ENCODE data around the gene PTPRH. TPM values are rescaled to one million over a fixed set of nuclear protein-coding genes. Genes with fewer than 3 reads are reported as not detected.

The PTPRH gene, protein sequence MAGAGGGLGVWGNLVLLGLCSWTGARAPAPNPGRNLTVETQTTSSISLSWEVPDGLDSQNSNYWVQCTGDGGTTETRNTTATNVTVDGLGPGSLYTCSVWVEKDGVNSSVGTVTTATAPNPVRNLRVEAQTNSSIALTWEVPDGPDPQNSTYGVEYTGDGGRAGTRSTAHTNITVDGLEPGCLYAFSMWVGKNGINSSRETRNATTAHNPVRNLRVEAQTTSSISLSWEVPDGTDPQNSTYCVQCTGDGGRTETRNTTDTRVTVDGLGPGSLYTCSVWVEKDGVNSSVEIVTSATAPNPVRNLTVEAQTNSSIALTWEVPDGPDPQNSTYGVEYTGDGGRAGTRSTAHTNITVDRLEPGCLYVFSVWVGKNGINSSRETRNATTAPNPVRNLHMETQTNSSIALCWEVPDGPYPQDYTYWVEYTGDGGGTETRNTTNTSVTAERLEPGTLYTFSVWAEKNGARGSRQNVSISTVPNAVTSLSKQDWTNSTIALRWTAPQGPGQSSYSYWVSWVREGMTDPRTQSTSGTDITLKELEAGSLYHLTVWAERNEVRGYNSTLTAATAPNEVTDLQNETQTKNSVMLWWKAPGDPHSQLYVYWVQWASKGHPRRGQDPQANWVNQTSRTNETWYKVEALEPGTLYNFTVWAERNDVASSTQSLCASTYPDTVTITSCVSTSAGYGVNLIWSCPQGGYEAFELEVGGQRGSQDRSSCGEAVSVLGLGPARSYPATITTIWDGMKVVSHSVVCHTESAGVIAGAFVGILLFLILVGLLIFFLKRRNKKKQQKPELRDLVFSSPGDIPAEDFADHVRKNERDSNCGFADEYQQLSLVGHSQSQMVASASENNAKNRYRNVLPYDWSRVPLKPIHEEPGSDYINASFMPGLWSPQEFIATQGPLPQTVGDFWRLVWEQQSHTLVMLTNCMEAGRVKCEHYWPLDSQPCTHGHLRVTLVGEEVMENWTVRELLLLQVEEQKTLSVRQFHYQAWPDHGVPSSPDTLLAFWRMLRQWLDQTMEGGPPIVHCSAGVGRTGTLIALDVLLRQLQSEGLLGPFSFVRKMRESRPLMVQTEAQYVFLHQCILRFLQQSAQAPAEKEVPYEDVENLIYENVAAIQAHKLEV
- total RNA-seq, result 0.41 TPM

DNA sequence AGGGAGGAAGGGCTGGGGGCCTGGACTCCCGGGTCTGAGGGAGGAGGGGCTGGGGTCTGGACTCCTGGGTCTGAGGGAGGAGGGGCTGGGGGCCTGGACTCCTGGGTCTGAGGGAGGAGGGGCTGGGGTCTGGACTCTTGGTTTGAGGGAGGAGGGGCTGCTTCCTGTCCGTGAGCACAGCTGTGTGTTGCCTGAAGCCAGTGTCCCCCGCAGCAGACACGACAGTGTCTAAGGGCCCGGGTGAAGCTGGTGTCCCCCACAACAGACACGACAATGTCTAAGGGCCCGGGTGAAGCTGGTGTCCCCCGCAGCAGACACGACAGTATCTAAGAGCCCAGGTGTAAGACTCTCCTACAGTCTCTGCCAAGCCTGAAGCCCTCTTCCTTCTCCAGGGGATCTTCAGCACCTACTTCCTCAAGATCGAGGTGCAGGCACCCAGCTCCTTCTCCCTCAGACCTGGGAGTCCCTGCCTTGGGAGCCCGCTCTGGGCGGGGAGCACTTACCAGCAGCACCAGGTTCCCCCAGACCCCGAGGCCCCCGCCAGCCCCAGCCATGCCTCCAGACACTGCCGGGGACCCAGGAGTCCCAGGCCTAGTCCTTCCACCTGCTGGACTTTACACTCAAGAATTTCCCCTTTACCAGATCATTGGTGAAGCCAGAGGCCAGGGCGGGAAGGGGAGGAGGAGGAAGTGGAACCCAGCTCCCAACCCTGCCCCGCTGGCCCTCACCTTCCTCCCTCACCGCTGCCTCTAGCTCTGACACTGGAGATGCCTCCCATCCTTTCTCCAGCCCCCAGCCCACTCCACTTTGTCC lies at the start of gene PTPRH:
Gene PTPRH, minus strand, starts transcription at position 622 of the 813 bp plus-strand sequence. Its CDS starts 68 bp downstream, at position 554.
- DNase-seq (ENCODE audit: low spot score in 2 of 2) (no peak), FAIRE-seq (no peak)

DNA sequence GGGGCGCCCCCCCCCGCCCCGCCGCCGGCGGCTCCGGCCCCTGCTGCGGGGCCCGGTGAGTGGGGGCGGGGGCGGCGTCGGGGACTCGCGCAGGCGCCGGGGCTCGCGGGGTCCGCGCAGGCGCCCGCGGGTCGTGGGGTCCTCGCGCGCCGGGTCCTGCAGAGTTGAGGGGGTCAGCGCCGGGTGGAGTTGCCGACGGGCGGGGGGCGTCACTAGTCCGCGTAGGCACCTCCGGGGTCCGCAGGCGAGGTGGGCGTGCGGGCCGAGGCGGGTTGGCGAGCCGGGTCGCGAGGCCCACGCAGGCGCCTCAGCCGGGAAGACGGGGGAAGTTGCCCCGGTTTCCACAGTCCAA lies 49.2 kb upstream of the PTPRH start:
- FAIRE-seq, result no peak

DNA sequence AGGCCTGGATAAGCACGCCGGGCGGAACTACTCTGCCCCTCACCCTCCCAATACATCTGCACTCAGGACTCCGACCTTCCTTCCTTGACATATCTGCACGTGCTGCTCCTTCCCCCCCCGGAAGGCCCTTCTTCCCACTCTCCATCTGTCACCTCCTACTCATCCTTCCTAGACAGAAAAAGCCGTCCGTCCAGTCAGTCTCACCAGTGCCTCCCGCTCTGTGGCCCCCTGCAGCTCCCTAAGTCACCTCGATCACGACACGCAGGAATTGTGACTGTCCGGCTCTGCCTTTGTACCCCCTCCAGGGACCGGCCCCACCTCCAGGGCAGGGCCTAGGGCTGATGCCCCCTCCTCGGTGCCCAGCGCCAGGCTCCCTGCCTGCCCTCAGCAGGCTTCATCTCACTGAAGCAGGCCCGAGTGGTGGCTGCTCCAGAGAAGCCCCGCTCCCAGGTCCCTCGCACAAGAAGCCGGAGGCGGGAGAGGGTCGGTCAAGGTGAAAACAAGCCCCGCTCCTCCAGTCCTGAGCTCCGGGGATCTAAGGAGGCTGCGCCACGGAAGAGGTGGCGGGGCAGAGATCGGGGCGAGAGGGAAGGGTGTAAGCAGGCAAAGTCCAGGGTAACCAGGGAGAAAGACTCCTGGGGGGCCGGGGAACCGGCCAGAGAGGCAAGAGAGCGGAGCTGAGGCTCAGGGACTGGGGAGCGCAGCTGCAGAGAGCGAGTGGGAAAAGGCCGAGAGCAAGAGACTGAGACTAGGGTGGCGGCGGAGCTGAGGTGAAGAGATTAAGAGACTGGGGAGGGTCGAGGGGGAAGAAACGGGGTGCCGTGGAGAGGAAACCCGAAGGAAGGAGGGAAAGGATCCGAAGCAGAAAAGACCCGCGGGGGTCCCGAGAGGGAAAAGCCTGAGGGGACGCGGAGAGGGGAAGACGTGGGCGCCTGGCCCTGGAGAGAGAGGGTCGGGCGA lies 48.4 kb upstream of the PTPRH start:
- no peak for DNase-seq (ENCODE audit: low spot score in 2 of 2)
- no peak for FAIRE-seq

More for the DNA sequence above, 49.2 kb upstream of the PTPRH start:
- DNase-seq (ENCODE audit: low spot score in 2 of 2), result peak; percentile 75 to 76

DNA sequence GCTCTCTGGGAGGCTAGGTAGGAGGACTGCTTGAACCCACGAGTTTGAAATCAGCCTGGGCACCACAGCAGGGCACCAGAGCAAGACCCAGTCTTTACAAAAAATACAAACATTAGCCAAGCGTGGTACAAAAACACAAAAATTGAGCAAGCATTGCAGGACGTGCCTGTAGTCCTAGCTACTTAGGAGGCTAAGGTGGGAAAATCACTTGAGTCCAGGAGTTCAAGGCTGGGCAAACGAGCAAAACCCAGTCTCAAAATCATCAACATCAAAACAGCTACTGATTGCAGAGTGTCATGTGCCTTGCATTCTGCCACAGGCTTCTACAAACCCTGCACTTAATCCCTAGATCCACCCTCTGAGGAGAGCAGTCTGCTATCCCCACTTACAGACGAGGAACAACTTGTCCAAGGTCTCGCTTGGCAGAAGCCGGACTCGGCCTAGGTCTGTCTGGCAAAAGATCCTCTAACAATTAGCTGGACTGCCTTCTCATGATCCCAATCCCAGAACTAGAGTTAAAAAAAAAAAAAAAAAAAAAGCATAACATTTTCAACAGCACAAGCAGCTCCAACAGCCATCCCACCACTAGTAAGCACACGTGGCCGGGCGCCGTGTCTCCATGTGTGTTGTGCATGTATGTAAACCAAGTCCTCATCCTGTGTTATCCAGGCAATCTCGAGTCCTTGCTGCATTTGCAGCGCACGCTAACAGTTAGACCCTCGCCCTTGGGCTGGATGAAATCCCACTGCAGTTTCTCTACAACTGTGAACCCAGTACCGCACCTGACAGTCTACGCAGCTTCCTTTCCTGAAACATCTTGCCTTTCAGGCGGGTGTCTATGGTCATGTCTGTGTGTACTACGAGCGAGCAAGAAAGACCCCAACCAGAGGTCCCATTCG lies 47.5 kb upstream of the PTPRH start:
- FAIRE-seq (no peak), DNase-seq (ENCODE audit: low spot score in 2 of 2) (no peak)

- DNase-seq (ENCODE audit: low spot score in 2 of 2), result no peak
Observed at GRCh38 chr19:55255618-55256423, 46.5 kb upstream of the PTPRH start.

GRCh38 chr19:55254625-55254977 lies 45.3 kb upstream of the PTPRH start:
- FAIRE-seq (no peak), DNase-seq (ENCODE audit: low spot score in 2 of 2) (no peak)

More at GRCh38 chr19:55255618-55256423, 46.5 kb upstream of the PTPRH start:
- no peak for FAIRE-seq

GRCh38 chr19:55253842-55254624 lies 44.7 kb upstream of the PTPRH start:
- no peak for DNase-seq (ENCODE audit: low spot score in 2 of 2)
- no peak for FAIRE-seq

GRCh38 chr19:55252760-55253663 lies 43.7 kb upstream of the PTPRH start:
- DNase-seq (ENCODE audit: low spot score in 2 of 2), result no peak
- no peak for FAIRE-seq

DNA sequence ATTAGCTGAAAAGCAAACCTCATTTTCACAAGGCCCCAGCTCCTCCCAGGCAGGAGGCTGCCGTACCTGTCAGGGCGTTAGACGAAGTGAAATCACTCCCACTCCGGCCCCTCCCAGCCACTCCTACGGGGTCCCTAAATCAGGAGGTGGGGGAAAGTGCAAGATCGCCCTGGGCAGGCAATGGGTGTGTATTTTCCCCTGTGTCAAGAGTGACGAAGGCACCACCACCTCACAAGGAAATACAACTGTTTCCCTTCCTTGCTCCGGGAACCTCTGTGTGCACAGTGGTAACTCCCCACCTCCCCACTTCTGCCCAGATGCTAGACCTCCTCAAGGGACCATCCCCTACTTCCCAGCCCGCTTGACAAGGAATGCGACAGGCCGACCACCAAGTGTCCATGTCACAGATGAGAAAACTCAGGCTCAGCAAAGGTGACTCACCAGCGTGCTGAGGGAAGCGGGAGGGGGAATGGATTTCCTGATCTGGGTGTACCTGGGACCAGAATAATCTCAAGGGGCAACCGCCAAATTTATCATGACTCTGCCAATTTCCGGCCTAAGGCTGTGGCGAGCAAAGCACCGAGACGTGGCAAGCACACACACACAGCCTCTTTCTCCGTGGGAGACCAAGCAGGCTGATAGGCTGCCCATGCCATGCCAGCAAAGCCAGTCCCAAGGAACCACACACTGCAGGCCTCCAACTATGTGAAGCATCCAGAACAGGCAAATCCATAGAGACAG lies 42.2 kb upstream of the PTPRH start:
- no peak for DNase-seq (ENCODE audit: low spot score in 2 of 2)
- FAIRE-seq, result no peak

GRCh38 chr19:55250262-55251036 lies 41.1 kb upstream of the PTPRH start:
- FAIRE-seq, result no peak

GRCh38 chr19:55249841-55250240 lies 40.5 kb upstream of the PTPRH start:
- FAIRE-seq (no peak), DNase-seq (ENCODE audit: low spot score in 2 of 2) (no peak)

More at GRCh38 chr19:55250262-55251036, 41.1 kb upstream of the PTPRH start:
- no peak for DNase-seq (ENCODE audit: low spot score in 2 of 2)

DNA sequence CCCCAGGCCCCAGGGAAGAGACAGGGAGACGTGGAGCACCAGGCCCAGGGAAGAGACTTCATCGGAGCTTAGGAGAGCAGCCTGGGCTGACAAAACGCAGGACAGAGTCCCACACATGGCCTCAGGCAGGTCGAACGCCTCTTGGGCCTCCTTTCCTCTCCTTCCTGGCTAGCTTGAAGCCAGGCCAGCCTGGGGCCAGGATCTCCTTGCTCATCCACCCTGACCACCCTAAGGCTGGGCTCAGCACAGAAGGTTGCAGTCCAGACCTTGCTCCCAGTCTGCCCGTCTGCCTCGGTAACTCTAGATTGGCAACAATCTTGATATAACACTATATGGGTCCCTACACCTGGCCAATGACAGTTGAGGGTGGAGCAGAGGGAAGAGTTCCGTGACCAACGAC lies 39.4 kb upstream of the PTPRH start:
- FAIRE-seq (no peak), DNase-seq (ENCODE audit: low spot score in 2 of 2) (no peak)

DNA sequence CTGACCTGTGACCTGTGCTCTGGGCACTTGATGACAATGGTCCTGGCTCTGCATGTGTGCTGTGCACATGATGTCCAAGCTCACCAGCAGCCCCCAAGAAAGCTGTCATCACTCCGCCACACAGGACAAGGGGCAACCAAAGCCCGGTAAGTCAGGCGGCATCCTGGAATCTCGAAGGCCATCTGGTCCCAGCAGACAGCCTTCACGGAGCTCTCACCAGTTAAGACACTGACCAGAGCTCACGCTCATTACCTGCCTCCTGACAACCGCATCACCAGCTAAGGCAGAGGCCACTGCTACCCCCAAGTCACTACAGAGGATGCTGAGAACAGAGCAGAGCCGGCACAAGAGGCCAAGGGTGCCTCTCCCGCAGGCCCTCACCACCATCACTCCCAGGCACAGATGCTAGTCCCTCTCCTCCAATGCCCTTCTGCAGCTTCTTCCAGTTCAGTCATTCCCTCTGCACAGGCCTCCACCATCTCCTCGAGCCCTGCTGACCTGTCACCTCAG lies 38.9 kb upstream of the PTPRH start:
- no peak for DNase-seq (ENCODE audit: low spot score in 2 of 2)
- no peak for FAIRE-seq

- FAIRE-seq (no peak), DNase-seq (ENCODE audit: low spot score in 2 of 2) (no peak)
Observed at GRCh38 chr19:55247621-55248099, 38.4 kb upstream of the PTPRH start.
